Smooth muscle cell (in vitro differentiated cells): Measurements from ENCODE around the gene GRAMD1B. TPM values are rescaled to one million over a fixed set of nuclear protein-coding genes. Genes with fewer than 3 reads are reported as not detected.

ENCODE experiments used
- DNase-seq: peaks from one replicate; lab custom pipeline; 2025; ENCODE audit not compliant: unreplicated experiment; lab: John Stamatoyannopoulos, UW
- H2AFZ ChIP-seq: fragments of 200-600 bp; sonication (generic); 2 replicates; pipeline ENCODE4 v1.6.0; 2016; ENCODE audit warnings: antibody characterized with exemption, low read depth, mild to moderate bottlenecking
- H3F3A ChIP-seq: fragments of 200-600 bp; sonication (generic); 2 replicates; pipeline ENCODE4 v1.6.0; 2017; ENCODE audit warnings: antibody characterized with exemption, low read depth
- H3K27ac ChIP-seq: fragments of 200-600 bp; sonication (generic); 2 replicates; pipeline ENCODE4 v1.5.1; 2016; ENCODE audit warnings: low read depth, mild to moderate bottlenecking
- H3K27me3 ChIP-seq: fragments of 200-600 bp; sonication (generic); 2 replicates; pipeline ENCODE4 v1.6.1; 2016; ENCODE audit warnings: low read depth, mild to moderate bottlenecking
- H3K36me3 ChIP-seq: fragments of 200-600 bp; sonication (generic); 2 replicates; pipeline ENCODE4 v1.5.1; 2016; ENCODE audit warnings: low read depth
- H3K4me1 ChIP-seq: fragments of 200-600 bp; sonication (generic); 2 replicates; pipeline ENCODE4 v1.5.1; 2016; ENCODE audit warnings: low read depth
- H3K4me2 ChIP-seq: fragments of 200-600 bp; sonication (generic); 2 replicates; pipeline ENCODE4 v1.6.0; 2016; ENCODE audit warnings: mild to moderate bottlenecking
- H3K4me3 ChIP-seq: fragments of 200-600 bp; sonication (generic); 2 replicates; pipeline ENCODE4 v1.5.1; 2016; ENCODE audit warnings: mild to moderate bottlenecking
- H3K79me2 ChIP-seq: fragments of 200-600 bp; sonication (generic); 2 replicates; pipeline ENCODE4 v1.6.0; 2016; ENCODE audit warnings: low read depth, mild to moderate bottlenecking
- H3K9ac ChIP-seq: fragments of 200-600 bp; sonication (generic); 2 replicates; pipeline ENCODE4 v1.6.0; 2016; ENCODE audit warnings: low read depth
- H3K9me3 ChIP-seq: fragments of 200-600 bp; sonication (generic); replicated peaks from 2 replicates; pipeline ENCODE4 v1.5.1; 2016; ENCODE audit warnings: low read depth
- H4K20me1 ChIP-seq: fragments of 200-600 bp; sonication (generic); 2 replicates; pipeline ENCODE4 v1.6.0; 2016; ENCODE audit warnings: low read depth
- WGBS: methylation state at CpG from one replicate; pipeline ENCODE4 v1.1.7; 2016; ENCODE audit warnings: low lambda C conversion rate; 5-methylcytosine and 5-hydroxymethylcytosine counted together
- polyA plus RNA-seq: library from polyadenylated mRNA; unstranded; fragments of >200 nt; fragmentation: Nextera tagmentation; extraction: Ambion mirVana; gene quantifications from 2 replicates; pipeline ENCODE4 v1.2.1, GENCODE V29; 2016
- total RNA-seq: library from RNA; depleted of rRNA; stranded (reverse); fragments of >200 nt; gene quantifications from 2 replicates; pipeline ENCODE4 v1.2.3, GENCODE V29; 2014
- TF ChIP-seq, protein P1 (sequence below): fragments of 200-600 bp; sonication (generic); IDR thresholded peaks from 2 replicates; pipeline ENCODE4 v1.5.1; 2017; ENCODE audit warnings: borderline replicate concordance, mild to moderate bottlenecking, antibody characterized with exemption; ENCODE audit not compliant: insufficient read depth, poor library complexity, severe bottlenecking

Gene GRAMD1B
- total RNA-seq = 3.4 and 4.3 TPM in 2 replicates
- 2.4 and 2.7 TPM in 2 replicates for polyA plus RNA-seq

DNA sequence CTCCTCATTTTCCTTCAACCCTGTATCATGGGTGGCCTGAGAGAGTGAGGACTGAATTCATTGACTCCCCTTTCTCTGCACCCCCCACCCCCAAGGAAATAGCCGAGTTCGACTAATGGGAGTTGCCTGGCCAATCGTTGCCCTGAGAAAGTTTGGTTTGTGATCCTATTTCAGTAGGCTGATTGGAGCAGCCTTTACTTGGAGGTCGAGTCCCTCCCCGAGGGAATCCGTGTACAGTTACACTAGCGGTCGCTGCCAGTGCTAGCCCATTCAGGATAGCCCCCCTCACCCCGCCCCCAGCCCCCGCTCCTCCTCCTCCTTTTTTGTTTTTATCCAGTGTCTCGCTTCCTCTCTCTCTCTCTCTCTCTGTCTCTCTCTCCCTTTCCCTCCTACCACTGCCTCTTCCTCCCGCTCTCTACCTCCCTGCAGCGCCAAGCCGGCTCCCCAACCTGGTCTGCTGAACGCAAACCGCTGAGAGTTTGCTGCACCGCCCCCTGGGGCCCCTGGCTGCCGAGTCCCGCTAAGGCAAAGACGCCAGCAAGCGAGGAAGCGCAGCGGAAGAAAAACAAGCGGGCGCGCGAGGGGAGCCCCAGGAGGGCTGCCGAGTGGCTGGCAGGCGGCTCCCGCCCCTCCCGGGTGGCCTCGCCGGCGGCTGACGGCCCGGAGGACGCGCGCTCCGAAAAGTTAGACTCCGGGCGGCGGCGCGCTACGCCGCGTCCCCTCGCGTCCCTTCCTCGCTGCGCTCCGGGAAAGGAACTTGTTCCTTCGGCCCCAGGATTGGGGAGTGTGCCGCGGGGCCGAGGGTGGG is at the start of gene GRAMD1B:
Gene GRAMD1B, plus strand, starts transcription at position 357 of the 808 bp plus-strand sequence. CDS start 524 bp downstream, outside the sequence.
- 2% methylated on average over 48 of the region's 57 CpGs for WGBS
- TF ChIP-seq, protein P1, sequence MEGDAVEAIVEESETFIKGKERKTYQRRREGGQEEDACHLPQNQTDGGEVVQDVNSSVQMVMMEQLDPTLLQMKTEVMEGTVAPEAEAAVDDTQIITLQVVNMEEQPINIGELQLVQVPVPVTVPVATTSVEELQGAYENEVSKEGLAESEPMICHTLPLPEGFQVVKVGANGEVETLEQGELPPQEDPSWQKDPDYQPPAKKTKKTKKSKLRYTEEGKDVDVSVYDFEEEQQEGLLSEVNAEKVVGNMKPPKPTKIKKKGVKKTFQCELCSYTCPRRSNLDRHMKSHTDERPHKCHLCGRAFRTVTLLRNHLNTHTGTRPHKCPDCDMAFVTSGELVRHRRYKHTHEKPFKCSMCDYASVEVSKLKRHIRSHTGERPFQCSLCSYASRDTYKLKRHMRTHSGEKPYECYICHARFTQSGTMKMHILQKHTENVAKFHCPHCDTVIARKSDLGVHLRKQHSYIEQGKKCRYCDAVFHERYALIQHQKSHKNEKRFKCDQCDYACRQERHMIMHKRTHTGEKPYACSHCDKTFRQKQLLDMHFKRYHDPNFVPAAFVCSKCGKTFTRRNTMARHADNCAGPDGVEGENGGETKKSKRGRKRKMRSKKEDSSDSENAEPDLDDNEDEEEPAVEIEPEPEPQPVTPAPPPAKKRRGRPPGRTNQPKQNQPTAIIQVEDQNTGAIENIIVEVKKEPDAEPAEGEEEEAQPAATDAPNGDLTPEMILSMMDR = no peak

GRCh38 chr11:123381149-123381548 is 48.9 kb upstream of the GRAMD1B start:
- H2AFZ ChIP-seq = no peak overlapping the region
- WGBS = 97% methylated on average over 5 of the region's 5 CpGs

More for the DNA sequence above, at the start of gene GRAMD1B:
- no peaks in the 10 kb centered on the region for H4K20me1 ChIP-seq
- H3K4me2 ChIP-seq = peak within 1 kb of the TSS; percentile 99
- peak; percentile 36 for DNase-seq
- H3K9ac ChIP-seq = peak within 1 kb of the TSS; percentile 27
- H2AFZ ChIP-seq = peak within 1 kb of the TSS; percentile 87
- no peaks in the 10 kb centered on the region for H3F3A ChIP-seq
- H3K4me3 ChIP-seq = peak within 1 kb of the TSS; percentile 85
- no peaks in the 10 kb centered on the region for H3K79me2 ChIP-seq
- H3K9me3 ChIP-seq = no peaks in the 10 kb centered on the region
- peaks cover 24% of the 10 kb centered on the region for H3K27me3 ChIP-seq
- peaks cover 14% of the 10 kb centered on the region for H3K4me1 ChIP-seq
- no peaks in the 10 kb centered on the region for H3K36me3 ChIP-seq
- peak within 1 kb of the TSS; percentile 32 for H3K27ac ChIP-seq

DNA sequence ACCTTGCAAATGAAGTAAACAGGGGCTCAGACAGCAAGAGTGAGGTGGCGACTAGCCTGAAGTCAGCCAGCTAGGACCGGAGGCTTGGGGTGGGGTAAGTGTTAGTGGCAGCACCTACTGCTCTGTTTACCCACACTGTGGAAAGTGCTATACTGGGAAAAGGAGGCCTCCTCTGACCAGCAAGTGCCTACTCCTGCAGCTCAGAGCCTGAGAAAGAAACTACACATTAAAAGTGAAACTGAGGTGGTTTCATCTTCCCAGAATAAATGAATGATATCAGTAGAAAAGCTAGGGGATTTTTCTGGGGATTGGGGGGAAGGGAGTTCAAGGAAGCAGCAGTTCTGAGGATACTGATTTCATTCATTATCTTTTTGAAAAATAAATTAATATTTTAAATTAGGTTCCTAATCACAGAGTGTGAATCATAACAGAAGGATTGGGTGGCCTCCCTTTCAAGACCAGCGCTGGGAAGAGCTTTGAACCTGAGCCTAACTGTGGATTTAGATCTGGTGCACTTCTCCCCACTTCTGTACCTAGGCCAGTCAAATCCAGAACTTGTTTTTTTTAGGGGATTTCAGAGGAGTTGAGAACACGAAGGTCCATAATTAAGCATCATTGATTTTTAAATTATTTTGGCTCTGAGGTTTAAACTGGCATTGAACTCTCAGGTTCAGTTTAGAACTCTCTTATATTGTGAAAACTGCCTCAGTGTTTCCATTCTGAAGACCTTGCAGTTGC is 48.1 kb upstream of the GRAMD1B start:
- no peaks in the 10 kb centered on the region for H3F3A ChIP-seq
- peaks cover 4% of the 10 kb centered on the region for H3K4me1 ChIP-seq
- TF ChIP-seq, protein P1 = no peak
- no peak overlapping the region for H3K4me3 ChIP-seq
- no peak overlapping the region for H3K4me2 ChIP-seq
- 92% methylated on average over 4 of the region's 4 CpGs for WGBS
- H3K27ac ChIP-seq = no peak overlapping the region
- H4K20me1 ChIP-seq = no peaks in the 10 kb centered on the region
- H3K27me3 ChIP-seq = no peaks in the 10 kb centered on the region
- no peaks in the 10 kb centered on the region for H3K9me3 ChIP-seq
- no peak overlapping the region for H3K9ac ChIP-seq
- H3K36me3 ChIP-seq = no peaks in the 10 kb centered on the region
- H3K79me2 ChIP-seq = no peaks in the 10 kb centered on the region
- DNase-seq = no peak
- no peak overlapping the region for H2AFZ ChIP-seq

More at GRCh38 chr11:123381149-123381548, 48.9 kb upstream of the GRAMD1B start:
- Histone ChIP-seq H3K4me1 (peaks cover 4% of the 10 kb centered on the region), H3F3A (no peaks in the 10 kb centered on the region), H4K20me1 (no peaks in the 10 kb centered on the region), H3K4me3 (no peak overlapping the region), H3K79me2 (no peaks in the 10 kb centered on the region), H3K27me3 (no peaks in the 10 kb centered on the region), H3K4me2 (no peak overlapping the region), H3K36me3 (no peaks in the 10 kb centered on the region), H3K9me3 (no peaks in the 10 kb centered on the region), H3K9ac (no peak overlapping the region), H3K27ac (no peak overlapping the region)
- DNase-seq = no peak
- TF ChIP-seq, protein P1 = no peak
